Measurements from ENCODE around the gene ATL3.

ATL3 gene

DNA sequence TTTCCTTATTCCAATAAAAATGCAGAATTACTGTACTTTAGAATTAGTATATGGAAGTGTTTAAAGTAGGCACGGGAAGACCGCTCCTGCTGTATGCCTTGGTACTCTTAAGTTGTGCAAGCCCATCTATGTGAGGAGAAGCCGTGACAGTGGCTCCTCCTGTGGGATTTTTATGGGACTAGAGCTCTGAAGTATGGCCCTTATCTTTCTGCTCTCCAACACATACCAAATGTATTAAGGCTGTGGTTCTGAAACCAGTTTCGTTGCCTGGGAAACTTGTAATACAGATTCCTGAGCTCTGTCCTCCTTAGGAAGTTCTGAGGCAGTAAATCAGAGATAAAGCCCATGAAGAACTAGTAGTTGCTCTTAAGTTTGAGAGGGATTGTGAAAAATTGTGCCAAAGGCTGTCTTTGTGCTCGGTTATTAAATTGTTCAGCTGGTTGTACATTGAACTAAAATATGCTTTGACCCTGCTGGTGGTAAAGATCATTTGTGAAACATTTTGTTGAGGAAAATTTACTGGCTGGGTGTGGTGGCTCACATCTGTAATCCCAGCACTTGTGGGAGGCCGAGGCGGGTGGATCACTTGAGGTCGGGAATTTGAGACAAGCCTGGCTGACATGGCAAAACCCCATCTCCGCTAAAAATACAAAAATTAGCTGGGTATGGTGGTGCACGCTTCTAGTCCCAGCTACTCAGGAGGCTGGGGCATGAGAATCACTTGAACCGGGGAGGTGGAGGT lies 39.5 kb upstream of the ATL3 start:
- Histone ChIP-seq H3K27ac (replicated peaks; ENCODE audit: low read length) (no peak overlapping the region), H3K4ac (ENCODE audit: low read length) (no peak overlapping the region), H3K14ac (ENCODE audit: low read length) (no peak overlapping the region), H4K91ac (ENCODE audit: low read depth, low read length, poor library complexity) (no peak overlapping the region), H2BK5ac (ENCODE audit: low read length) (no peak overlapping the region), H2AK5ac (ENCODE audit: low read depth, low read length) (no peak overlapping the region), H2AFZ (ENCODE audit: low read length) (no peak overlapping the region), H3K18ac (ENCODE audit: low read length) (no peak overlapping the region), H3K9ac (ENCODE audit: low read depth, low read length, poor library complexity) (no peak overlapping the region), H3K79me1 (ENCODE audit: low read depth, low read length) (peaks cover 6% of the 10 kb centered on the region), H3K36me3 (replicated peaks in 1 of 2; ENCODE audit: control insufficient read depth in 2 of 2, insufficient read depth in 2 of 2, low read length in 2 of 2) (peaks cover 0 to 20% of the 10 kb centered on the region in 2 donors), H3K4me1 (ENCODE audit: control insufficient read depth in 2 of 2, insufficient read depth in 1 of 2, low read depth in 1 of 2, low read length in 2 of 2) (no peaks in the 10 kb centered on the region), H2BK12ac (ENCODE audit: low read length) (no peak overlapping the region), H3K23ac (ENCODE audit: low read depth, low read length, poor library complexity) (no peak overlapping the region), H2BK15ac (ENCODE audit: low read length) (no peak overlapping the region), H3K4me2 (ENCODE audit: insufficient read depth, low read length, poor library complexity, severe bottlenecking) (no peak overlapping the region), H2BK120ac (ENCODE audit: low read depth, low read length) (no peak overlapping the region), H3K9me3 (replicated peaks in 1 of 2; ENCODE audit: control insufficient read depth in 2 of 2, insufficient read depth in 1 of 2, low read depth in 1 of 2, low read length in 2 of 2) (no peaks in the 10 kb centered on the region), H3K27me3 (ENCODE audit: control insufficient read depth in 3 of 3, insufficient read depth in 3 of 3, low read depth in 1 of 3, low read length in 3 of 3) (no peaks in the 10 kb centered on the region), H3K4me3 (ENCODE audit: low read length in 2 of 2) (no peak overlapping the region), H4K8ac (ENCODE audit: low read depth, low read length) (no peak overlapping the region)
- no peak for DNase-seq (ENCODE audit: low spot score)
- no CpG with 5 or more reads among the region's 11 CpGs for WGBS, 2 donors (ENCODE audit: extremely low coverage in 2 of 2, insufficient read length in 2 of 2, insufficient replicate concordance in 1 of 2)

DNA sequence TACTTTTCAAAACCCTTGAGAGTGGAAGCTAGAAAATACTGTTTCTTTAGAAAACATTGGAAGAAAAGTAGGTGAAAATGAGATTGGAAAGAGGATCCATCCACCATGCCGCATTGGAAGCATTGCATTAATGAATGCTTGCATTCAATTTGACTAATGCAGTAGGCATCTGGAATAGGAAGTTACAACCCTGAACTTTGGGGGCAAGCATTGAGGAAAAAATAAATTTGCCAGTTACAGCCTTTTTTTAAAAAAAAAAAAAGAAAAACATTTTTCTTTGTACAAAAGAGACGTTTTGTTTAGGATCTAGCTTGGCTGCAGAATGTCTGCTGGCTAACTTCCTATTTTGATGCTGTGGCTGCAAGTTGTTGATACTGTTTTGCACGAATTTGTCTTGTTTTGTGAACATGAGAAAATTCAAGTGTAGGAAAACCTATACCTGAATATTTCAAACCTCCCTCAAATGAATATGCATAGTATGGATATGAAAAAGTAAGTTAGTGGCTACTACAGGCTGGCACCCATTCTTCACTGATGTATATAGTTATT lies 38.2 kb upstream of the ATL3 start:
- DNase-seq (ENCODE audit: low spot score) = no peak

DNA sequence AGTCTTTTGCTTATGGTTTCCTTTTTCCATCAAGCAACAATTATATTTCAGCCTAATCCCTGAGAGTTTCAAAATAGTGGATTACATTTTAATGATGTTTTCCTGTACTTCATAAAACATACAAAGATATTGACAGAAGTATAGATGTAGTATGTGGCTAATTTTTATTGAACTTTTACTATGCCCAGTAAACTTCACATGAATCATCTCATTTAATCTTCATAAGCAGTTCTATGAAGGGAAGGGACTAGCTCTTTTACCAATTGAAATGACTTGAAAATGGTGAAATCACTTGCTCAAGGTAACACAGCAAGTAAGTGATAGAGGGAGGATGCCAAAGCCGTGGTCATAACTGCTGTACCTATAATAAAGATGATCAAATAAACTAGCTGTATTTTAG lies 37.6 kb upstream of the ATL3 start:
- H3K79me1 ChIP-seq (ENCODE audit: low read depth, low read length) = peaks cover 6% of the 10 kb centered on the region
- no peak overlapping the region for H4K8ac ChIP-seq (ENCODE audit: low read depth, low read length)
- H3K14ac ChIP-seq (ENCODE audit: low read length) = no peak overlapping the region
- no peak overlapping the region for H2BK5ac ChIP-seq (ENCODE audit: low read length)
- no peak overlapping the region for H3K23ac ChIP-seq (ENCODE audit: low read depth, low read length, poor library complexity)
- no peak overlapping the region for H3K4me2 ChIP-seq (ENCODE audit: insufficient read depth, low read length, poor library complexity, severe bottlenecking)
- H2BK120ac ChIP-seq (ENCODE audit: low read depth, low read length) = no peak overlapping the region
- no peak overlapping the region for H3K4me3 ChIP-seq (ENCODE audit: low read length in 2 of 2)
- WGBS, 2 donors (ENCODE audit: extremely low coverage in 2 of 2, insufficient read length in 2 of 2, insufficient replicate concordance in 1 of 2) = no CpG with 5 or more reads among the region's 1 CpG
- H2AK5ac ChIP-seq (ENCODE audit: low read depth, low read length) = no peak overlapping the region
- H3K9ac ChIP-seq (ENCODE audit: low read depth, low read length, poor library complexity) = no peak overlapping the region
- H4K91ac ChIP-seq (ENCODE audit: low read depth, low read length, poor library complexity) = no peak overlapping the region
- no peak for DNase-seq (ENCODE audit: low spot score)
- H3K36me3 ChIP-seq (replicated peaks in 1 of 2; ENCODE audit: control insufficient read depth in 2 of 2, insufficient read depth in 2 of 2, low read length in 2 of 2) = peaks cover 0 to 10% of the 10 kb centered on the region in 2 donors
- no peak overlapping the region for H3K27ac ChIP-seq (replicated peaks; ENCODE audit: low read length)
- H3K4me1 ChIP-seq (ENCODE audit: control insufficient read depth in 2 of 2, insufficient read depth in 1 of 2, low read depth in 1 of 2, low read length in 2 of 2) = no peaks in the 10 kb centered on the region
- H3K18ac ChIP-seq (ENCODE audit: low read length) = no peak overlapping the region
- H2BK15ac ChIP-seq (ENCODE audit: low read length) = no peak overlapping the region
- no peaks in the 10 kb centered on the region for H3K9me3 ChIP-seq (replicated peaks in 1 of 2; ENCODE audit: control insufficient read depth in 2 of 2, insufficient read depth in 1 of 2, low read depth in 1 of 2, low read length in 2 of 2)
- H2AFZ ChIP-seq (ENCODE audit: low read length) = no peak overlapping the region
- no peak overlapping the region for H2BK12ac ChIP-seq (ENCODE audit: low read length)
- no peak overlapping the region for H3K4ac ChIP-seq (ENCODE audit: low read length)
- no peaks in the 10 kb centered on the region for H3K27me3 ChIP-seq (ENCODE audit: control insufficient read depth in 3 of 3, insufficient read depth in 3 of 3, low read depth in 1 of 3, low read length in 3 of 3)

More for the DNA sequence above, 38.2 kb upstream of the ATL3 start:
- no peak overlapping the region for H4K8ac ChIP-seq (ENCODE audit: low read depth, low read length)
- H4K91ac ChIP-seq (ENCODE audit: low read depth, low read length, poor library complexity) = no peak overlapping the region
- H3K9me3 ChIP-seq (replicated peaks in 1 of 2; ENCODE audit: control insufficient read depth in 2 of 2, insufficient read depth in 1 of 2, low read depth in 1 of 2, low read length in 2 of 2) = no peaks in the 10 kb centered on the region
- WGBS, 2 donors (ENCODE audit: extremely low coverage in 2 of 2, insufficient read length in 2 of 2, insufficient replicate concordance in 1 of 2) = no CpG with 5 or more reads among the region's 3 CpGs
- no peak overlapping the region for H2AK5ac ChIP-seq (ENCODE audit: low read depth, low read length)
- H3K4ac ChIP-seq (ENCODE audit: low read length) = no peak overlapping the region
- no peak overlapping the region for H3K4me3 ChIP-seq (ENCODE audit: low read length in 2 of 2)
- H2BK15ac ChIP-seq (ENCODE audit: low read length) = no peak overlapping the region
- no peak overlapping the region for H2BK5ac ChIP-seq (ENCODE audit: low read length)
- H3K9ac ChIP-seq (ENCODE audit: low read depth, low read length, poor library complexity) = no peak overlapping the region
- H3K79me1 ChIP-seq (ENCODE audit: low read depth, low read length) = peaks cover 6% of the 10 kb centered on the region
- no peak overlapping the region for H2BK120ac ChIP-seq (ENCODE audit: low read depth, low read length)
- no peaks in the 10 kb centered on the region for H3K4me1 ChIP-seq (ENCODE audit: control insufficient read depth in 2 of 2, insufficient read depth in 1 of 2, low read depth in 1 of 2, low read length in 2 of 2)
- H3K27me3 ChIP-seq (ENCODE audit: control insufficient read depth in 3 of 3, insufficient read depth in 3 of 3, low read depth in 1 of 3, low read length in 3 of 3) = no peaks in the 10 kb centered on the region
- H2BK12ac ChIP-seq (ENCODE audit: low read length) = no peak overlapping the region
- no peak overlapping the region for H3K27ac ChIP-seq (replicated peaks; ENCODE audit: low read length)
- no peak overlapping the region for H3K14ac ChIP-seq (ENCODE audit: low read length)
- H3K36me3 ChIP-seq (replicated peaks in 1 of 2; ENCODE audit: control insufficient read depth in 2 of 2, insufficient read depth in 2 of 2, low read length in 2 of 2) = peaks cover 0 to 12% of the 10 kb centered on the region in 2 donors
- H3K4me2 ChIP-seq (ENCODE audit: insufficient read depth, low read length, poor library complexity, severe bottlenecking) = no peak overlapping the region
- H3K18ac ChIP-seq (ENCODE audit: low read length) = no peak overlapping the region
- no peak overlapping the region for H2AFZ ChIP-seq (ENCODE audit: low read length)
- H3K23ac ChIP-seq (ENCODE audit: low read depth, low read length, poor library complexity) = no peak overlapping the region

DNA sequence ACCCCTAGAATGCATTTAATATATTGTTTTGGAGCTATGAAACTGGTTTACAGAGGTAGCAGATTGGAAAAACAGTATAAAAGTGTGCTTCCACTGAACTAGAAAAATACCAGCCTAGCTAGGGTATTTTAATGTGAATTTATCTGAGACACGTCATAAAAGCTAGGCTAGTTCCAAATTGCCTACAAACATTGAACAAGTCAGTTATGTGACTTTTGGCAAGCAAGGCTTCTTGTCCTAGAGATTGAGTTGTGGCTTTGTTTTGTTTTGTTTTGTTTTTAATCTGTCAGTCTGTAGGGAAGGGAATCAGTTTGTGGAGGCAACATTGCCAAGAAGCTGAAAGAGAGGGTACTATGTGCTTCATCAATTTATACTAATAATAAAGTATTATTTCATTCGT lies 34.4 kb upstream of the ATL3 start:
- Histone ChIP-seq H3K36me3 (replicated peaks in 1 of 2; ENCODE audit: control insufficient read depth in 2 of 2, insufficient read depth in 2 of 2, low read length in 2 of 2) (peaks cover 0 to 11% of the 10 kb centered on the region in 2 donors), H3K18ac (ENCODE audit: low read length) (no peak overlapping the region), H3K4me2 (ENCODE audit: insufficient read depth, low read length, poor library complexity, severe bottlenecking) (no peak overlapping the region), H3K4ac (ENCODE audit: low read length) (no peak overlapping the region), H2AK5ac (ENCODE audit: low read depth, low read length) (no peak overlapping the region), H3K4me1 (ENCODE audit: control insufficient read depth in 2 of 2, insufficient read depth in 1 of 2, low read depth in 1 of 2, low read length in 2 of 2) (no peaks in the 10 kb centered on the region), H3K9ac (ENCODE audit: low read depth, low read length, poor library complexity) (no peak overlapping the region), H2BK15ac (ENCODE audit: low read length) (no peak overlapping the region), H4K91ac (ENCODE audit: low read depth, low read length, poor library complexity) (no peak overlapping the region), H2BK5ac (ENCODE audit: low read length) (no peak overlapping the region), H2AFZ (ENCODE audit: low read length) (no peak overlapping the region), H2BK12ac (ENCODE audit: low read length) (no peak overlapping the region), H4K8ac (ENCODE audit: low read depth, low read length) (no peak overlapping the region), H2BK120ac (ENCODE audit: low read depth, low read length) (no peak overlapping the region), H3K27ac (replicated peaks; ENCODE audit: low read length) (no peak overlapping the region), H3K9me3 (replicated peaks in 1 of 2; ENCODE audit: control insufficient read depth in 2 of 2, insufficient read depth in 1 of 2, low read depth in 1 of 2, low read length in 2 of 2) (peaks cover 0 to 5% of the 10 kb centered on the region in 2 donors), H3K23ac (ENCODE audit: low read depth, low read length, poor library complexity) (no peak overlapping the region), H3K79me1 (ENCODE audit: low read depth, low read length) (no peaks in the 10 kb centered on the region), H3K4me3 (ENCODE audit: low read length in 2 of 2) (no peak overlapping the region), H3K27me3 (ENCODE audit: control insufficient read depth in 3 of 3, insufficient read depth in 3 of 3, low read depth in 1 of 3, low read length in 3 of 3) (no peaks in the 10 kb centered on the region), H3K14ac (ENCODE audit: low read length) (no peak overlapping the region)
- WGBS, 2 donors (ENCODE audit: extremely low coverage in 2 of 2, insufficient read length in 2 of 2, insufficient replicate concordance in 1 of 2) = no CpG with 5 or more reads among the region's 2 CpGs
- no peak for DNase-seq (ENCODE audit: low spot score)

All from neuronal stem cell (in vitro differentiated cells).